Caco-2 (cell line): ENCODE results near the gene TCERG1L. TPM values are rescaled to one million over a fixed set of nuclear protein-coding genes. Genes with fewer than 3 reads are reported as not detected.

Source experiments
- BruUV-seq: library from RNA; stranded (reverse); fragments of 400-500 nt; replicated peaks from 2 replicates; lab custom pipeline; 2021; lab: Mats Ljungman, UMichigan
- CTCF ChIA-PET: fragments of 300-600 bp; sonication (Branson Sonifier 250); formaldehyde crosslinking; loops from one replicate; lab custom pipeline; 2022; ENCODE audit warnings: antibody characterized with exemption; lab: Charles Lee
- POLR2A ChIA-PET: fragments of 300-600 bp; sonication (Branson Sonifier 250); formaldehyde crosslinking; loops from one replicate; lab custom pipeline; 2022; ENCODE audit warnings: antibody characterized with exemption; lab: Charles Lee
- DNase-seq, 2 experiments: peaks; one replicate each; pipeline versions ENCODE4 v3.0.0 to v3.0.0-alpha.2; 2020 to 2022
- H3K27me3 ChIP-seq: replicated peaks from 2 replicates; pipeline ENCODE4 v1.6.0; 2011; ENCODE audit warnings: low read length; ENCODE audit not compliant: control insufficient read depth, insufficient read depth
- H3K36me3 ChIP-seq: 2 replicates; pipeline ENCODE4 v1.5.1; 2011; ENCODE audit warnings: low read length; ENCODE audit not compliant: control insufficient read depth, insufficient read depth
- H3K4me1 ChIP-seq: fragments of 250-450 bp; sonication (Bioruptor Pico); 2 replicates; pipeline ENCODE4 v1.5.1; 2020; ENCODE audit warnings: mild to moderate bottlenecking
- H3K4me3 ChIP-seq: 2 replicates; pipeline ENCODE4 v1.5.1; 2011; ENCODE audit warnings: low read depth, mild to moderate bottlenecking, control low read depth, low read length
- H3K9me3 ChIP-seq: fragments of 250-450 bp; sonication (Bioruptor Pico); 2 replicates; pipeline ENCODE4 v1.5.1; 2020; ENCODE audit warnings: mild to moderate bottlenecking, moderate library complexity
- H3K27ac Mint-ChIP-seq: one replicate; pipeline ENCODE4 v1.8.0; 2022; ENCODE audit warnings: mixed read lengths; ENCODE audit not compliant: unreplicated experiment
- H3K27me3 Mint-ChIP-seq: one replicate; pipeline ENCODE4 v1.8.0; 2022; ENCODE audit warnings: mixed read lengths; ENCODE audit not compliant: insufficient read depth, unreplicated experiment
- H3K36me3 Mint-ChIP-seq: one replicate; pipeline ENCODE4 v1.8.0; 2022; ENCODE audit warnings: mild to moderate bottlenecking, mixed read lengths; ENCODE audit not compliant: insufficient read depth, unreplicated experiment
- H3K4me1 Mint-ChIP-seq: one replicate; pipeline ENCODE4 v1.8.0; 2022; ENCODE audit warnings: low read depth, mixed read lengths; ENCODE audit not compliant: unreplicated experiment
- H3K4me3 Mint-ChIP-seq: one replicate; pipeline ENCODE4 v1.8.0; 2022; ENCODE audit warnings: mild to moderate bottlenecking, moderate library complexity, mixed read lengths; ENCODE audit not compliant: unreplicated experiment
- H3K9me3 Mint-ChIP-seq: one replicate; pipeline ENCODE4 v1.8.0; 2022; ENCODE audit warnings: mixed read lengths; ENCODE audit not compliant: unreplicated experiment
- intact Hi-C: fragments of 100-400 bp; cut with micrococcal nuclease; formaldehyde crosslinking; loops from one replicate; pipeline ENCODE4 v1.10.0; 2022; ENCODE audit not compliant: unreplicated experiment
- total RNA-seq: library from RNA; stranded (reverse); gene quantifications from 2 replicates; pipeline ENCODE4 v1.2.3, GENCODE V29; 2022
- TF ChIP-seq, protein P1 (sequence below), 2 experiments: fragments of 200-600 bp in 1 of 2; IDR thresholded peaks; 1 replicate in 1 of 2; 2 replicates in 1 of 2; pipeline versions ENCODE4 v1.5.1 to v1.8.0; 2011 to 2022; ENCODE audit warnings: antibody characterized with exemption in 1 of 2, control low read depth in 1 of 2, inconsistent platforms in 1 of 2, low read depth in 1 of 2, low read length in 1 of 2, mild to moderate bottlenecking in 1 of 2, moderate library complexity in 1 of 2; ENCODE audit not compliant: insufficient read depth in 1 of 2, severe bottlenecking in 1 of 2, unreplicated experiment in 1 of 2

The TCERG1L gene
- total RNA-seq, 1 experiment from 2014 or later, result not detected

DNA sequence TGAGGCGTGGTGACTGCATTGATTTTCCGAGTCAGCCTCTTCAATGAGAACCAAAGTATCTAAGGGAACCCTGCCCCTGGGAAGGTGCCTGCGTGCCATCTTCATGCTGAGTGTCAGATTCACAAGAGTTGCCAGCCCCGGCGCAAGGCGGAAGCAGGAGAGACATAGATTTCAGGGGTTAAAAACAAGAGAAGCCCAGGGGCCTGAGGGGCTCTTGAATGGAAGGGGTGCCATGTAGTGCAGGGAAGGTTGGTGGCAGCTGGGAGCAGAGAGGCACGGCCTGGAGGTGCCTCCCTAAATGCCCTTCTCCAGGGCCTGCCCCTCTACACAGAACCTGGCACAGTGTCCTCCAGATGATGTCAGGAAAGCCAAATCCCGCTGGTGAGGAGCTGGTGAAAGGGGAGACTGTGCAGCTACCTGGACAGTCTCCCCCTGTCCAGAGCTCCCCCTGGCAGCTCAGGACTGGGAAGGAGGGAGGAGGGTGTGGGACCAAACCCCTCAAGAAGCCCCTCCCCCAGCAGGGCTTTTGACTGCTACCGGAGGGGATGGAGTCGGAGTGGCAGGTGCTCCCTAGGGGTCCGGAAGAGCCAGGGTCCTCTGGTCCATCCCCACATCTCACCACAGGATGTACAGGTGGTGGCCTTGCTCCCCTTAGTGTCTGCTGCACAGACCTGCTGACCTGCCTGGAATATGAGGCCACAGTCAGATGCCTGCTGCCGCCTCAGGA lies 137.9 kb downstream of the TCERG1L start:
- Histone ChIP-seq H3K27me3 (no peaks in the 10 kb centered on the region), H3K9me3 (no peaks in the 10 kb centered on the region), H3K36me3 (no peaks in the 10 kb centered on the region), H3K4me1 (no peaks in the 10 kb centered on the region), H3K4me3 (no peak overlapping the region)
- ChIA-PET CTCF (no interaction called here), POLR2A (no interaction called here)
- DNase-seq, result no peak
- Mint-ChIP-seq H3K36me3 (no peaks in the 10 kb centered on the region), H3K9me3 (no peaks in the 10 kb centered on the region), H3K27me3 (no peaks in the 10 kb centered on the region), H3K4me3 (no peak overlapping the region), H3K27ac (no peak overlapping the region), H3K4me1 (no peaks in the 10 kb centered on the region)
- no TSS peak for BruUV-seq
- TF ChIP-seq, protein P1, sequence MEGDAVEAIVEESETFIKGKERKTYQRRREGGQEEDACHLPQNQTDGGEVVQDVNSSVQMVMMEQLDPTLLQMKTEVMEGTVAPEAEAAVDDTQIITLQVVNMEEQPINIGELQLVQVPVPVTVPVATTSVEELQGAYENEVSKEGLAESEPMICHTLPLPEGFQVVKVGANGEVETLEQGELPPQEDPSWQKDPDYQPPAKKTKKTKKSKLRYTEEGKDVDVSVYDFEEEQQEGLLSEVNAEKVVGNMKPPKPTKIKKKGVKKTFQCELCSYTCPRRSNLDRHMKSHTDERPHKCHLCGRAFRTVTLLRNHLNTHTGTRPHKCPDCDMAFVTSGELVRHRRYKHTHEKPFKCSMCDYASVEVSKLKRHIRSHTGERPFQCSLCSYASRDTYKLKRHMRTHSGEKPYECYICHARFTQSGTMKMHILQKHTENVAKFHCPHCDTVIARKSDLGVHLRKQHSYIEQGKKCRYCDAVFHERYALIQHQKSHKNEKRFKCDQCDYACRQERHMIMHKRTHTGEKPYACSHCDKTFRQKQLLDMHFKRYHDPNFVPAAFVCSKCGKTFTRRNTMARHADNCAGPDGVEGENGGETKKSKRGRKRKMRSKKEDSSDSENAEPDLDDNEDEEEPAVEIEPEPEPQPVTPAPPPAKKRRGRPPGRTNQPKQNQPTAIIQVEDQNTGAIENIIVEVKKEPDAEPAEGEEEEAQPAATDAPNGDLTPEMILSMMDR (IDR thresholded peaks at IDR 0.05; ENCODE audit: insufficient read depth in 1 of 2, low read depth in 1 of 2, low read length in 1 of 2, severe bottlenecking in 1 of 2, unreplicated experiment in 1 of 2), result no peak
- intact Hi-C loops, result no loop called here

DNA sequence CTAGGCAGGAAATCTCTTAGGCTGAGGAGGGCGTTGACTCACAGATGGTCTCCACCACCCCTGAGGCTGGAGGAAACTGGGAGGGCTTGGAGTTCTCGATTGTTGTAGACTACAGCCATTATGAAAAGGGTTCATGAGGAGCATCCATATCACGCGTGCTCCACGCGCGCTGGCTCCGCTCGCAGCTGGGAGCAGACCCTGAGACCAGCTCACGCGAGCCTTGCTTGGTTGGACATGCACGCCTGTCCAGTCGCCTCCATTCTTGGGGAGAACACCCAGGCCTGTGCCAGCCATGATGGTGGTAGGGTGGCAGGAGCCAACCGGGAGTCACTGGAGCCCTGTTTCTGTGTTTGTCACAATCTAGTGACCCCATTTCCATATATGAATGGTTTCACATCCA lies 139.1 kb downstream of the TCERG1L start:
- H3K4me3 ChIP-seq, result no peak overlapping the region
- DNase-seq, result no peak
- Mint-ChIP-seq H3K4me1 (no peaks in the 10 kb centered on the region), H3K9me3 (no peaks in the 10 kb centered on the region), H3K27ac (no peak overlapping the region), H3K27me3 (no peaks in the 10 kb centered on the region), H3K4me3 (no peak overlapping the region), H3K36me3 (no peaks in the 10 kb centered on the region)
- ChIA-PET POLR2A (no interaction called here), CTCF (no interaction called here)
- no peaks in the 10 kb centered on the region for H3K4me1 ChIP-seq
- no peaks in the 10 kb centered on the region for H3K36me3 ChIP-seq
- intact Hi-C loops, result no loop called here
- TF ChIP-seq, protein P1 (IDR thresholded peaks at IDR 0.05; ENCODE audit: insufficient read depth in 1 of 2, low read depth in 1 of 2, low read length in 1 of 2, severe bottlenecking in 1 of 2, unreplicated experiment in 1 of 2), result no peak
- H3K27me3 ChIP-seq, result no peaks in the 10 kb centered on the region
- no peaks in the 10 kb centered on the region for H3K9me3 ChIP-seq
- BruUV-seq, result no TSS peak

DNA sequence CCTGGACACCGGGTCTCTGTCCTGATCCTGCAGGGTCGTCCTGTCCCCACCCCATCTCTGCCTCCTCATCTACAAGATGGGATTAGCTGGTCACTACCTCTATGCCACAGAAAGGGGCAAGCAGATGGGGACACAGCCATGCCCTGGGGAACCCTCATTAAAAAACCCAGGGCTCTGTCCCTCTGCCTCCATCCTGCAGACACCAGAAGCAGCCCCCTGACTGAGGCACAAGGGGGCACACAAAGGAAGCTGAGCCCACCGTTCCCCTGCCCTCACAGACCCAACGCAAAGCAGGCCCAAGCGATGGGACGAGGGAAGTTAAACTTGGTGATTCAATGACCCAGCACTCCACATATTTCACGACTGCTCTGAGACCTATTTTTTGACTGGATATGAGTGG lies 142.4 kb downstream of the TCERG1L start:
- no TSS peak for BruUV-seq
- no peak for DNase-seq
- no peaks in the 10 kb centered on the region for H3K27me3 ChIP-seq
- TF ChIP-seq, protein P1 (IDR thresholded peaks at IDR 0.05; ENCODE audit: insufficient read depth in 1 of 2, low read depth in 1 of 2, low read length in 1 of 2, severe bottlenecking in 1 of 2, unreplicated experiment in 1 of 2), result no peak
- intact Hi-C loops, result no loop called here
- H3K4me3 ChIP-seq, result no peak overlapping the region
- Mint-ChIP-seq H3K4me3 (no peak overlapping the region), H3K27ac (no peak overlapping the region), H3K36me3 (no peaks in the 10 kb centered on the region), H3K4me1 (no peaks in the 10 kb centered on the region), H3K27me3 (no peaks in the 10 kb centered on the region), H3K9me3 (no peaks in the 10 kb centered on the region)
- ChIA-PET CTCF (no interaction called here), POLR2A (no interaction called here)
- no peaks in the 10 kb centered on the region for H3K9me3 ChIP-seq
- H3K4me1 ChIP-seq, result no peaks in the 10 kb centered on the region
- no peaks in the 10 kb centered on the region for H3K36me3 ChIP-seq
